ENCODE measurements around the gene SUPT20HL1.
"Not testable (repeated sequence)": the region's sequence is repeated elsewhere in the genome, so short reads cannot be mapped to it uniquely, and the experiment has no call there.

Gene SUPT20HL1

DNA sequence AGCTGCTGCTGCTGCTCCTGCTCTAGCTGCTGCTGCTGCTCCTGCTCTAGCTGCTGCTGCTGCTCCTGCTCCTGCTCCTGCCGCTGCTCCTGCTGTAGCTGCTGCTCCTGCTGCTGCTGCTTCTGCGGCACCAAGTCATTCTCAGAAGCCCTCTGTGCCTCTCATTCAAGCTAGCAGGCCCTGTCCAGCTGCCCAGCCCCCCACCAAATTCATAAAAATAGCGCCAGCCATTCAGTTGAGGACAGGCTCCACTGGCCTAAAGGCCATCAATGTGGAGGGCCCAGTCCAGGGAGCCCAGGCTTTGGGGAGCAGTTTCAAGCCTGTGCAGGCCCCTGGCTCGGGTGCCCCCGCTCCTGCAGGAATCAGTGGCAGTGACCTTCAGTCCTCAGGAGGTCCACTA is 3.9 kb downstream of the SUPT20HL1 start:
- no peak for TF ChIP-seq CTCF (conservative IDR thresholded peaks at IDR 0.05; ENCODE audit: low read length)
- no peak for DNase-seq (ENCODE audit: low read depth)
- no peak overlapping the region for H3K4me3 ChIP-seq (ENCODE audit: low read length)

DNA sequence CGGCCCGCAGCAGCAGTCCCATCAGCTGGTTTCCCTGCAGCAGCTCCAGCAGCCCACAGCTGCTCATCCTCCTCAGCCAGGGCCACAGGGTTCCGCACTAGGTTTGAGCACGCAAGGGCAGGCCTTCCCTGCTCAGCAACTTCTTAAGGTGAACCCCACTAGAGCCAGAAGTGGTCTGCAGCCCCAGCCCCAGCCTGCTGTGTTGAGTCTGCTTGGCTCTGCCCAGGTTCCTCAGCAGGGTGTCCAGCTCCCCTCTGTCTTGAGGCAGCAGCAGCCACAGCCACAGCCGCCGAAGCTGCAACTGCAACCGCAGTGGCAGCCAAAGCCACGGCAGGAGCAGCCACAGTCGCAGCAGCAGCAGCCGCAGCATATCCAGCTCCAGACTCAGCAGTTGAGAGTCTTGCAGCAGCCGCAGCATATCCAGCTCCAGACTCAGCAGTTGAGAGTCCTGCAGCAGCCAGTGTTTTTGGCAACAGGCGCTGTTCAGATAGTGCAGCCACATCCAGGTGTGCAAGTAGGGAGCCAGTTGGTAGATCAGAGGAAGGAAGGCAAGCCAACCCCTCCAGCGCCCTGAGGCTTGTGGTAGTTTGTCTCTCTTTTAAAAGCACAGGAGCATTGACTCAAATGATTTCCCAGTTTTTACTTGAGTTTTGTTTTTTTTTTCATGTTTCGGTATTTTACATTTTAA is 4.6 kb downstream of the SUPT20HL1 start:
- no peak for DNase-seq (ENCODE audit: low read depth)
- no peak for TF ChIP-seq CTCF (conservative IDR thresholded peaks at IDR 0.05; ENCODE audit: low read length)
- H3K4me3 ChIP-seq (ENCODE audit: low read length) = no peak overlapping the region

DNA sequence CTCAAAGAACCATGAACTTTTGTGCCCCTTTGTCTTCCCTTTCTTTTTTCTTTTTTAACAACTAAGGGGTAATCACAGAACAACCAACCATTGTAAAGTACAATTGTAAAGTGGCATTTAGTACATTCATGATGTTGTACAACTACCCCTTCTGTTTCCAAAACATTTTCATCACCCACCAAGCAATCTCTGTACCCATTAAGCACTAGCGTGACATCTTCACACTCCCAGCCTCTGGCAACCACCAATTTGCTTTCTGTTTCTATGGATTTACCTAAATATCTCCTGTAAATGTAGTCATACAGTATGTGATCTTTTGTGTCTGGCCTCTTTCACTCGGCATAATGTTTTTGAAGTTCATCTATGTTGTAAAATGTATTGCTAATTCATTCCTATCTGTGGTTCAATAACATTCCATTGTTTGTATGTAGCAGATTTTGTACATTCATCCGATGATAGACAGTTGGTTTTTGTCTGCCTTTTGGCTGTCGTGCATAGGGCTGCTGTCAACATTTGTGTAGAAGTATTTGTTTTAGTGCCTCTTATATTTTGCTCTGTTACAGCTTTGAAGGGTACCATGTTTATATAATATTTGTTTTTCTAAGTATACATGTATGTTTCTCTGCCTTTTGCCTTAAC is 6.4 kb downstream of the SUPT20HL1 start:
- H3K4me3 ChIP-seq (ENCODE audit: low read length) = not testable (repeated sequence)
- DNase-seq (ENCODE audit: low read depth) = peak; percentile 1

DNA sequence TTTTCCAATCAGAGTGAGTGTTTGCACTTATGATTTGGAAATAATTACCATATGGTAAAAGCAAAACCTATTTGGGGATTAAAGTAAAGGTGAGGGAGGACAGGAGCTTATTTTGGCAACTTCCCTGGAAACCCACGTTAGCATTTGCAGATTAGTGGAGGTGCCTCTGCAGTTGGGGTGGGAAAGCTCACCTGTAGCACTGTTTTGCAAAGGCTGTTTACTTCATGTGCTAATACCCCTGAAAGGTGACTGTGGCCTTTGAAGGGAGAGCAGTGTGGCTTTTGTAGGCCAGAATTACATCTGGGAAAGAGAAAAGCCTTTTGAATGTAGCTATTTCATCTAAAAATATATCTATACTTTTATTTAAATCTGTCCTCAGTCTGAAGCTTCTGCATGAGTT is 9.4 kb downstream of the SUPT20HL1 start:
- no peak overlapping the region for H3K4me3 ChIP-seq (ENCODE audit: low read length)
- no peak for TF ChIP-seq CTCF (conservative IDR thresholded peaks at IDR 0.05; ENCODE audit: low read length)
- DNase-seq (ENCODE audit: low read depth) = no peak

- H3K4me3 ChIP-seq (ENCODE audit: low read length) = no peak overlapping the region
- peak; percentile 62 for TF ChIP-seq CTCF (conservative IDR thresholded peaks at IDR 0.05; ENCODE audit: low read length)
- DNase-seq (ENCODE audit: low read depth) = peak; percentile 38
These were observed 11.0 kb downstream of the SUPT20HL1 start for GRCh38 chrX:24371391-24371972.

DNA sequence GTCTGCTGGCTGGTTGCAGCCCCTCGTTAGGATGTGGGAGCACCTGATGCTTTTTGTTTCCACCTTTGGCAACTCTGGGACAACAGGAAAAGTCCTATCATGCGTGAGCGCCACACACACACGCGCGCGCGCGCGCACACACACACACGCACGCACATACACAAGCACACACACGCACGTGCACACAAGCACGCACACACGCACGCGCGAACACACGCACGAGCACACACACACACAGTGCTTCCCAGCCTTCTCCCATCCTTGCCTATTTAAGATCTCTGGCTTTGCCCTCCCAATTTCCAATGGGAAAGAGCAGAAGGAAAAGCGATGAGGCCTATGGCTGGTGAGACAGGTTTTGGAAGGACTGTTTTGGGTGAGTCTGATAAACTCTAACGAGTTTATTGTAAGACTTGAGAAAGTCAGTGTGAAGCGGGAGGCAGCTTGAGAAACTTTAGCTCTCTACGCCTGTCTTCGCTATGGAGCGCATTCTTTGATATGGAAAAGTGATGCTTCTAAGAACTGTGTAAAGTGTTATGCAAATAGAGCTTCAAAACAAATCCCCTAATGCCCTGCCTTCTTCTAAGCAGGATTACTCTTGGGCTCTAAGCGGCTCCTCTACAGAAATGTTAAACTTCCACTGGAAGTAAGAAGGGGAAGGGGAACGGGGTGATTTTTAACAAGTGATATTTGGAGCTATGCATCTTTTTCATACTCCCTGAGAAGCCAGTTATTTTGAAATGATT is 11.8 kb downstream of the SUPT20HL1 start:
- DNase-seq (ENCODE audit: low read depth) = no peak
- TF ChIP-seq CTCF (conservative IDR thresholded peaks at IDR 0.05; ENCODE audit: low read length) = no peak
- no peak overlapping the region for H3K4me3 ChIP-seq (ENCODE audit: low read length)

DNA sequence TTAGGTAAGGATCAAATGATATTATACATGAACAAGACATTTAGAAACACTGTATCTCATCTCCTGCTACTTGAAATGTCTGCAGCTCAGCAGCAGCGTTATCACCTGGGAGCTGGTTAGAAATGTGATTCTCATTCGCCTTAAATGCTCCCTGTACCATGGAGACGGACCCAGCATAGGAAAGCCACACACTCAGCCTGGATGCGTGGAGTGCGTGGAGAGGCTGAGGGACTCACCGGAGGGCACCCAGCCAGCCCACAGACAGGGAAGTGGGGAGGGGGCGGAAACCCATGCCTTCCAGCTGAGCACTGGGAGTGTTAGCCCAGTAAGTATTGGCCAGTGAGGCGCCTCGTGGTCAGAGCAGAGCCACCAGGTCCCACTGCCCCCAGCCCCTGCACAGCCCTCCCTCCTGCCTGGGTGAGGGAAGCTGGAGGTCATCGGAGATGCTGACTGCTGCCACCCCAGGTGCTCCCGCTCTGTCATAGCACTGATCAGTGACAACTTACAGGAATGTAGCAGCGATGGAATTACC is 15.2 kb downstream of the SUPT20HL1 start:
- DNase-seq (ENCODE audit: low read depth) = no peak
- no peak overlapping the region for H3K4me3 ChIP-seq (ENCODE audit: low read length)
- TF ChIP-seq CTCF (conservative IDR thresholded peaks at IDR 0.05; ENCODE audit: low read length) = no peak

Measured in AG10803 (cell line).